Activated T-helper 1 cell treated with anti-CD3 and anti-CD28 coated beads, Interleukin-2, amount 50 U/mL, for 16 hours (primary cell): Measurements from ENCODE around the gene NOL4L.

Experiments used
- DNase-seq, 2 donors: peaks; one replicate each; pipeline ENCODE4 v3.0.0-alpha.2; 2020; ENCODE audit warnings: low read depth in 1 of 2, low spot score in 1 of 2

NOL4L gene

DNA sequence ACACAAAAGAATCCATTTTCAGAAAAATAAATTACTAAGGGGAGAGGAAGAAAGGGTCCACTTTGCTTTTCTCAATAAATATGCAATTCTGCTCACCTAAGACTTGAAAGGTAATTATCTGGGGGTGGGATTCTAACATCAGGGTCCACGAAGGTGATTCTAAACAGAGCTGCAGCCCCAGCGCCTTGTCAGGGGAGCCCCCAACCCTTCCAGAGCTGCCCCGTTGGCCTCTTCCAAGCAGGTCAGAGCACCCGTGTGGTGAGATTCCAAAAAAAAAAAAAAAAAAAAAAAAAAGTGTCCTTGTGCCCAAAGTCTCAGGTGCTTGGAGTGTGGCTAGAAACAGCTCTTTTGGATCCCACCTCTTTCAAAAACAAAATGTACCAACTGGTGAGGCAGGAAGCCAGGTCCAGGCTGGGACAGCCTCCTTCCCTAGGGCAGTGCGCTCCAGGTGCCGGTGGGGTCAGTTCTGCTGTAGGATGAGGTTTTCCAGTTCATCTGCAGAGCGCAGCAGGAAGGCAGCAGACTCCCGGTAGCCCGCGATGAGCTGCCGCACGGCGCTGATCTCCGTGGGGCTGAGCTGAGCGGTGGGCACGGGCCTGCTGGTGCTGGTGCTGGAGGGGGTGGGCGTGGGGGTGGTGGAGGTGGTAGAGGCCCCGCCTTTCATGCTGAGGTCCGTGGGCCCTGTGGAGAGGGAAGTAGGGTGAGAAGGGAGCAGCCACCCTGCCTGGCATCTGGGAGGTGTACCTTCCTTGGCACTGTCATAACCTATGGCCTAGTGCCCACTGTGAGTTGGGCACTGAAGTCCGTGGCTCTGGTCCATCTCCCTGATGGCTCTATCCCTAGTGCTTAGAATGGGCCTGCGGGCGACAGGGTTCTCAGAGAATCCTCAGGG lies 137.8 kb downstream of the NOL4L start:
- DNase-seq = no peak

- DNase-seq = no peak
These were observed 138.6 kb downstream of the NOL4L start for GRCh38 chr20:32446301-32447100.

DNA sequence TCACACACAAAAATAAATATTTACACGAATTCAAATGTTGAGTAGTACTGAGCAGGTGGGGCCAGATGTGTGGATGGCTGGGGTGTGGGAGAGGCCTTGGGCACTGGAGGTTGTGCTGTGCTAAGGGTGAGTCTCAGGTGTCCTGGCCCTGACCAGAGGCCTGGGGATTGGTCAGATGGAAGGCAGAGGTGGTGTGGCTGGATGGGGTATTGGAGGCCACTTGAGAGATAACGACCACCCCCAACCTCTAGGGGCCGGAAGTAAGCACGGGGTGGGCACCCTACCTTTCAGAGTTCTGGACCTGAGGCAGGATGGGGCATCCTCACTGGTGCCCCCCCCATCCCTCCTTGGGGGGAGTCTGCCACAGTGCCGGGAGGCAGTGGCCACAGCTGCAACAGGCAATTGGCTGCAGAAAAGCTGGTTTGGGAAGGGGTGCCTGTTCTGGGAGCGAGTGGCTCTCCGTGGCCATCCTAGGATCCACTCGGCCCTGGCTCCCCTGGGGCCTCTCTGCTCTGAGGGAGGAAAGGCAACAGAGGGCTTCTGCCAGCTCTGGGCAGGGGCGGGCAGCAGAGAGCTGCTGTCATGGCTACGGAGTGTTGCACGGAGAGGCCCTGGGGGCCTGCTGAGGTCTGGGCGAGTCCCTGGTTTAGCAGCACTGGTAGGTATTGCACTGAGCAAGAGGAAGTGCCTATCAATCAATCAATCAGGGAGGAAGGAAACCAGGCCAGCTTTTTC lies 139.4 kb downstream of the NOL4L start:
- DNase-seq = peak in 1 of 2 donors; percentile 1

DNA sequence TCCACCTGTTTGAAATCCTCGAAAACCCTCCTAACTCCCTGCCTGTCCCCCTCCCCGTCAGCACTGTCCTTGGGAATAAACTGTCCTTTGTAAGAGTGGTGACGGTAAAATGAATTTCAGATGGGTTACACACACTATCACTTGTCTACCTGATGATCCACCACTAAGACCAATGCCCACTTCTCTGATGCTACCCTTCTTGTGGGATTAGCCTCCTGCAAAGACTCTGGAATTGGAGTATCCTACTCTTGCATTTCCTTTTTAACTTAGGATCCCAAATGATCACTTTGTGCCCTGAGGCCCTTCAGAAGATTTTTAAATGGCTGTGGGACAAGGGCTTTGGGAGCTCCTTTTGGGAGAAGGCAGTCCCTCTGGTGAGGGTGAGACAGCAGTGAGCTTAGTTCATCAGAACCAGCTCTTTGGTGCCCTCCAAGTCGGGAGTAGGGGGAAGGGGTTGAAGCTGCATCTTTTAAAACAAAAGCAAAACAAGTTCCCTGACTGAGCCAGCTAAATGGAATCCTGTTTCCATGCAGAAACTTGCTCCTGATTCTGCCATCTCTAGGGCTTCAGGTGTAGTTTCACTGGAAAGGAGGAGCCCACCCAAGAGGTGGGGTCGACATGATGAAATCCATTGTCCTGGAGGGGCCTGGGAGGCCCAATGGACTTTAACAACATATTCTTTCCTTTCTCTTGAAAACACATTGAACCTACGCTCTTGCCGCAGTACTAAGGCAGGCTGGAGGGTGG lies 140.5 kb downstream of the NOL4L start:
- DNase-seq = no peak

GRCh38 chr20:32443386-32443974 lies 141.7 kb downstream of the NOL4L start:
- DNase-seq = no peak

GRCh38 chr20:32442630-32443373 lies 142.3 kb downstream of the NOL4L start:
- no peak for DNase-seq

GRCh38 chr20:32441638-32442037 lies 143.5 kb downstream of the NOL4L start:
- DNase-seq = no peak

GRCh38 chr20:32440758-32441078 lies 144.4 kb downstream of the NOL4L start:
- no peak for DNase-seq

DNA sequence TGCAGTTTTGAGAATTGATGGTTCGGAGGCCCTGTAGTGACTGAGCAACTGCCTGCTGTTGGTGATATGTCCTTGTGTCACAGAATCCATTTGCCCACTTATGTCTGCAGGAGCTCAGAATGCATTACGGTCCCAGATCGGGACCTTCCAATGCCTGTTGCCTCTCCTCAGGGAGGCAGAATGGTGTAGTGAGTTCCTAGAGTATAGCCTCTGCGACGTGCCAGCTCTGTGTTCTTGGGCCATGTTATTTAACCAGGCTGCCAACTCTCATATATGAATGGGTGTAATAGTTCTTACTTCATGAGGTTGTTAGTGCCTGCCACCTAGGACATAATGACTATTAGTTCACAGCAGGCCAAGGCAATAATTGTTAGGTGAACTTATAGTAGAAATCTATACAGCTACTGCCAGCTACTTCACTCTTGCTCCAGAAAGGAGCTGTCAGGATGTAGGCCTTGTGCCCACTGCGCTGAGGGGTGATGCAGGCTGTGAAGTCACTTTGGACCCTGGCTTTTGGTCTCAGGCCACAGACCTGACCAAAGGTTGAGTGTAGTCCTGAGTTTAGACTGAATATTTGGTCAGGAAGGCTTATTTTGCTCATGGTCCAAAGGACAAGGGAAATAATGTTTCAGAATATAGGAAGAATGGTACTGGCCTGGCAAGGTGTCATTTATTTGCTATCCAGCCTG lies 144.9 kb downstream of the NOL4L start:
- no peak for DNase-seq

GRCh38 chr20:32439132-32439829 lies 145.9 kb downstream of the NOL4L start:
- no peak for DNase-seq

- no peak for DNase-seq
These were observed 146.7 kb downstream of the NOL4L start for GRCh38 chr20:32438331-32438858.

DNA sequence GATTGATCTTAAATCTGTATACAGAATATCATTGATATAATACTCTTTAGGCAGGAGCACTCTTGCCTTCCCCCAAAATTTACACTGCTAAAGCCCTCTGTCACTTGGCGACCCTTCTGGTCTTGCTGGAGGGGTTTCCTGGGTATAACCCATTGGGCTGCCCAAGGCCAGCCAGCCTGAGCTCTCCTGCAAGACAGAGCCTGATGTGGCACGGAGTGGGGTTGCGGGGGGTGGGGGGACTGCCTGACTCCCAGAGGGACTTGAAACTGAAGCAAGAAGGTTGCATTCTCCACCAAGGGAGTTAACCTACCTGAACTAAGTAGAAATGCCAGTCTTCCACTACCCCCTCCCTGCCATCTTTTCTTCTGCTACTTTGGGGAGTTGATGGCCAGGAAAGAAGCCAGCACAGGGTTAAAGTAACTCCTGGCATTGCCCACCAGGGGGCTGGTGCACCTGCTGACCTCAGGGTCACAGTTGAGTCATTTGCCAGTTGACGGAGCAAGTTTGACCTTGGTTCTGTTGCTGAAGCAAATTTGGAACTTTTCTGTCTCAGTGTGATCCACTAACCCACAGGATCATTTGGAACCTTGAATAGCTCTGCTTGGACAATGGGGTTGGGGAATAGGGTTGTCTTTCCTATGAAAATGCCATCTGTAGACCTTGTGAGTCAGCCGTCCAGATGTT lies 147.6 kb downstream of the NOL4L start:
- no peak for DNase-seq

DNA sequence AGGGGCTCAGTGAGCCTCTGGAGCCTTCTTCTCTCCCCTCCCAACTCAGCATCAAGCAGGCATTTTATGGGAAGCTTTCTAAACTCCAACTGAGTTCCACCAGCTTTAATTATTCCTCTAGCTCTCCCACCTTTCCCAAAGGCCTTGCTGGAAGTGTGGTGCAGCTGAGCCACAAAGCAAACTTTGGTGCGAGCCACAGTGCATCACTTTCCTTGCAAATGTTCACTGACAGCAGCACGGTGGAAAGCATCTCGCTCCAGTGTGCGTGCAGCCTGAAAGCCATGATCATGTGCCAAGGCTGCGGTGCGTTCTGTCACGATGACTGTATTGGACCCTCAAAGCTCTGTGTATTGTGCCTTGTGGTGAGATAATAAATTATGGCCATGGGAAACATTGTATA lies 148.2 kb downstream of the NOL4L start:
- no peak for DNase-seq

- DNase-seq = no peak
These were observed 148.8 kb downstream of the NOL4L start for GRCh38 chr20:32436142-32436861.

DNA sequence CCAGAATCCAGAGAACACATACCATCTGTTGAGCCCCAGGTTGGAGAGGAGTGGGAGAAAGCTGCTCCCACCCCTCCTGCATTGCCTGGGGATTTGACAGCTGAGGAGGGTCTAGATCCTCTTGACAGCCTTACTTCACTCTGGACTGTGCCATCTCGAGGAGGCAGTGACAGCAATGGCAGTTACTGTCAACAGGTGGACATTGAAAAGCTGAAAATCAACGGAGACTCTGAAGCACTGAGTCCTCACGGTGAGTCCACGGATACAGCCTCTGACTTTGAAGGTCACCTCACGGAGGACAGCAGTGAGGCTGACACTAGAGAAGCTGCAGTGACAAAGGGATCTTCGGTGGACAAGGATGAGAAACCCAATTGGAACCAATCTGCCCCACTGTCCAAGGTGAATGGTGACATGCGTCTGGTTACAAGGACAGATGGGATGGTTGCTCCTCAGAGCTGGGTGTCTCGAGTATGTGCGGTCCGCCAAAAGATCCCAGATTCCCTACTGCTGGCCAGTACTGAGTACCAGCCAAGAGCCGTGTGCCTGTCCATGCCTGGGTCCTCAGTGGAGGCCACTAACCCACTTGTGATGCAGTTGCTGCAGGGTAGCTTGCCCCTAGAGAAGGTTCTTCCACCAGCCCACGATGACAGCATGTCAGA lies 149.6 kb downstream of the NOL4L start:
- no peak for DNase-seq

GRCh38 chr20:32434434-32434833 lies 150.7 kb downstream of the NOL4L start:
- DNase-seq = no peak
